WTC11 (cell line): ENCODE results near the gene ZNF74.
A peak's percentile ranks its signal among the peaks of the same experiment; 100 is the strongest.

Source experiments
- E2F5 ChIP-seq: sonication (generic); formaldehyde crosslinking; IDR thresholded peaks from 2 replicates; pipeline ENCODE4 v1.8.1; 2022; ENCODE audit warnings: mild to moderate bottlenecking, moderate library complexity, missing genetic modification reagents
- MAX ChIP-seq: sonication (generic); formaldehyde crosslinking; IDR thresholded peaks from 2 replicates; pipeline ENCODE4 v1.8.0; 2022; ENCODE audit warnings: mild to moderate bottlenecking, missing genetic modification reagents
- TP53 ChIP-seq: sonication (generic); formaldehyde crosslinking; IDR thresholded peaks from 2 replicates; pipeline ENCODE4 v1.8.1; 2023; ENCODE audit warnings: mild to moderate bottlenecking, missing genetic modification reagents
- ZNF263 ChIP-seq: sonication (generic); formaldehyde crosslinking; IDR thresholded peaks from 2 replicates; pipeline ENCODE4 v1.8.1; 2022; ENCODE audit warnings: low read depth, mild to moderate bottlenecking, moderate library complexity, missing genetic modification reagents
- TF ChIP-seq, protein P1 (sequence below): sonication (generic); formaldehyde crosslinking; conservative IDR thresholded peaks from 2 replicates; pipeline ENCODE4 v1.8.1; 2022; ENCODE audit warnings: mild to moderate bottlenecking, missing genetic modification reagents
- TF ChIP-seq, protein P2 (sequence below): fragments of 200-600 bp; IDR thresholded peaks from 2 replicates; pipeline ENCODE4 v1.8.0; 2022; ENCODE audit warnings: antibody characterized with exemption
- TF ChIP-seq, protein P3 (sequence below): sonication (generic); formaldehyde crosslinking; IDR thresholded peaks from 2 replicates; pipeline ENCODE4 v1.8.0; 2023; ENCODE audit warnings: missing genetic modification reagents, mild to moderate bottlenecking, borderline replicate concordance

- TF ChIP-seq, protein P1, sequence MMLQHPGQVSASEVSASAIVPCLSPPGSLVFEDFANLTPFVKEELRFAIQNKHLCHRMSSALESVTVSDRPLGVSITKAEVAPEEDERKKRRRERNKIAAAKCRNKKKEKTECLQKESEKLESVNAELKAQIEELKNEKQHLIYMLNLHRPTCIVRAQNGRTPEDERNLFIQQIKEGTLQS (CRISPR knock-in tag): no peak
- TF ChIP-seq, protein P2, sequence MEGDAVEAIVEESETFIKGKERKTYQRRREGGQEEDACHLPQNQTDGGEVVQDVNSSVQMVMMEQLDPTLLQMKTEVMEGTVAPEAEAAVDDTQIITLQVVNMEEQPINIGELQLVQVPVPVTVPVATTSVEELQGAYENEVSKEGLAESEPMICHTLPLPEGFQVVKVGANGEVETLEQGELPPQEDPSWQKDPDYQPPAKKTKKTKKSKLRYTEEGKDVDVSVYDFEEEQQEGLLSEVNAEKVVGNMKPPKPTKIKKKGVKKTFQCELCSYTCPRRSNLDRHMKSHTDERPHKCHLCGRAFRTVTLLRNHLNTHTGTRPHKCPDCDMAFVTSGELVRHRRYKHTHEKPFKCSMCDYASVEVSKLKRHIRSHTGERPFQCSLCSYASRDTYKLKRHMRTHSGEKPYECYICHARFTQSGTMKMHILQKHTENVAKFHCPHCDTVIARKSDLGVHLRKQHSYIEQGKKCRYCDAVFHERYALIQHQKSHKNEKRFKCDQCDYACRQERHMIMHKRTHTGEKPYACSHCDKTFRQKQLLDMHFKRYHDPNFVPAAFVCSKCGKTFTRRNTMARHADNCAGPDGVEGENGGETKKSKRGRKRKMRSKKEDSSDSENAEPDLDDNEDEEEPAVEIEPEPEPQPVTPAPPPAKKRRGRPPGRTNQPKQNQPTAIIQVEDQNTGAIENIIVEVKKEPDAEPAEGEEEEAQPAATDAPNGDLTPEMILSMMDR: no peak
- TF ChIP-seq TP53 (no peak), MAX (CRISPR knock-in tag) (peak; percentile 82), ZNF263 (no peak), E2F5 (CRISPR knock-in tag) (peak; percentile 64; the same call in 1 of the 2 replicates)
- TF ChIP-seq, protein P3, sequence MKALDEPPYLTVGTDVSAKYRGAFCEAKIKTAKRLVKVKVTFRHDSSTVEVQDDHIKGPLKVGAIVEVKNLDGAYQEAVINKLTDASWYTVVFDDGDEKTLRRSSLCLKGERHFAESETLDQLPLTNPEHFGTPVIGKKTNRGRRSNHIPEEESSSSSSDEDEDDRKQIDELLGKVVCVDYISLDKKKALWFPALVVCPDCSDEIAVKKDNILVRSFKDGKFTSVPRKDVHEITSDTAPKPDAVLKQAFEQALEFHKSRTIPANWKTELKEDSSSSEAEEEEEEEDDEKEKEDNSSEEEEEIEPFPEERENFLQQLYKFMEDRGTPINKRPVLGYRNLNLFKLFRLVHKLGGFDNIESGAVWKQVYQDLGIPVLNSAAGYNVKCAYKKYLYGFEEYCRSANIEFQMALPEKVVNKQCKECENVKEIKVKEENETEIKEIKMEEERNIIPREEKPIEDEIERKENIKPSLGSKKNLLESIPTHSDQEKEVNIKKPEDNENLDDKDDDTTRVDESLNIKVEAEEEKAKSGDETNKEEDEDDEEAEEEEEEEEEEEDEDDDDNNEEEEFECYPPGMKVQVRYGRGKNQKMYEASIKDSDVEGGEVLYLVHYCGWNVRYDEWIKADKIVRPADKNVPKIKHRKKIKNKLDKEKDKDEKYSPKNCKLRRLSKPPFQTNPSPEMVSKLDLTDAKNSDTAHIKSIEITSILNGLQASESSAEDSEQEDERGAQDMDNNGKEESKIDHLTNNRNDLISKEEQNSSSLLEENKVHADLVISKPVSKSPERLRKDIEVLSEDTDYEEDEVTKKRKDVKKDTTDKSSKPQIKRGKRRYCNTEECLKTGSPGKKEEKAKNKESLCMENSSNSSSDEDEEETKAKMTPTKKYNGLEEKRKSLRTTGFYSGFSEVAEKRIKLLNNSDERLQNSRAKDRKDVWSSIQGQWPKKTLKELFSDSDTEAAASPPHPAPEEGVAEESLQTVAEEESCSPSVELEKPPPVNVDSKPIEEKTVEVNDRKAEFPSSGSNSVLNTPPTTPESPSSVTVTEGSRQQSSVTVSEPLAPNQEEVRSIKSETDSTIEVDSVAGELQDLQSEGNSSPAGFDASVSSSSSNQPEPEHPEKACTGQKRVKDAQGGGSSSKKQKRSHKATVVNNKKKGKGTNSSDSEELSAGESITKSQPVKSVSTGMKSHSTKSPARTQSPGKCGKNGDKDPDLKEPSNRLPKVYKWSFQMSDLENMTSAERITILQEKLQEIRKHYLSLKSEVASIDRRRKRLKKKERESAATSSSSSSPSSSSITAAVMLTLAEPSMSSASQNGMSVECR: peak; percentile 87
These were observed at the start of gene ZNF74 for GRCh38 chr22:20393705-20394476.
